ENCODE data around the gene FPR2.

- TF ChIP-seq POLR2AphosphoS5 (IDR thresholded peaks at IDR 0.05; ENCODE audit: borderline replicate concordance, low read depth, low read length) (no peak), FOXP2 (optimal IDR thresholded peaks at IDR 0.05; ENCODE audit: control extremely low read depth, extremely low read length, insufficient read depth) (no peak), EZH2 (IDR thresholded peaks at IDR 0.05) (no peak)
Observed at GRCh38 chr19:51716925-51717324, 44.1 kb upstream of the FPR2 start.
